HCT116 (cell line): ENCODE measurements around the gene IGLL1. TPM values are rescaled to one million over a fixed set of nuclear protein-coding genes. Genes with fewer than 3 reads are reported as not detected.

Experiments
- ATAC-seq: fragments of 200-7000 bp; cut with Tn5 transposase; 2 replicates; pipeline ENCODE4 v1.9.1; 2020; ENCODE audit warnings: mild to moderate bottlenecking, moderate library complexity
- BruUV-seq: library from RNA; stranded (reverse); fragments of 400-500 nt; replicated peaks from 2 replicates; lab custom pipeline; 2021; lab: Mats Ljungman, UMichigan
- CTCF ChIA-PET: fragments of 300-600 bp; sonication (Branson Sonifier 250); formaldehyde crosslinking; loops from one replicate; lab custom pipeline; 2021; ENCODE audit warnings: antibody characterized with exemption; lab: Charles Lee
- POLR2A ChIA-PET: fragments of 300-600, 350-600 bp; sonication (Branson Sonifier 250); formaldehyde crosslinking; loops from one replicate; lab custom pipeline; 2021; ENCODE audit warnings: antibody characterized with exemption; lab: Charles Lee
- RAD21 ChIA-PET, 2 experiments: fragments of 300-600 bp; sonication (Branson Sonifier 250); formaldehyde crosslinking; loops; one replicate each; lab custom pipeline; 2023; ENCODE audit warnings: low total read pairs in 2 of 2; ENCODE audit not compliant: uncharacterized antibody in 2 of 2, unreplicated experiment in 2 of 2, low non-redundant PET in 1 of 2; lab: Charles Lee
- DNase-seq: peaks from one replicate; pipeline ENCODE4 v3.0.0-alpha.2; 2010; ENCODE audit warnings: low read depth, low spot score
- H2AFZ ChIP-seq: fragments of 200-600 bp; shearing (Covaris generic), sonication (generic); 2 replicates; pipeline ENCODE4 v1.6.1; 2017; ENCODE audit warnings: low read depth, mixed run types, mixed read lengths, antibody characterized with exemption, low read length; ENCODE audit not compliant: poor library complexity, severe bottlenecking
- H3K27ac ChIP-seq: 2 replicates; pipeline ENCODE4 v1.5.1; 2012; ENCODE audit warnings: low read depth, low read length
- H3K27me3 ChIP-seq: fragments of 200-600 bp; sonication (generic); 2 replicates; pipeline ENCODE4 v1.6.1; 2016; ENCODE audit warnings: mixed run types, low read length, mixed read lengths; ENCODE audit not compliant: insufficient read depth
- H3K36me3 ChIP-seq, 2 experiments: fragments of 200-500 bp in 1 of 2; fragments of 200-600 bp in 1 of 2; sonication (Bioruptor generic) in 1 of 2; sonication (generic) in 1 of 2; 2 replicates each; pipeline versions ENCODE4 v1.5.1 to v1.6.1; 2014 to 2016; ENCODE audit warnings: low read length in 2 of 2, inconsistent platforms in 1 of 2, mixed read lengths in 1 of 2, mixed run types in 1 of 2; ENCODE audit not compliant: insufficient read depth in 2 of 2, control insufficient read depth in 1 of 2
- H3K4me1 ChIP-seq, 2 experiments: fragments of 200-600 bp in 1 of 2; sonication (generic) in 1 of 2; 2 replicates each; pipeline versions ENCODE4 v1.5.1 to v1.6.1; 2012 to 2017; ENCODE audit warnings: low read length in 2 of 2, inconsistent platforms in 1 of 2, mild to moderate bottlenecking in 1 of 2, mixed read lengths in 1 of 2, mixed run types in 1 of 2, moderate library complexity in 1 of 2; ENCODE audit not compliant: insufficient read depth in 2 of 2, control insufficient read depth in 1 of 2
- H3K4me2 ChIP-seq: fragments of 200-600 bp; sonication (generic); 2 replicates; pipeline ENCODE4 v1.6.1; 2017; ENCODE audit warnings: mixed run types, low read length, mixed read lengths
- H3K4me3 ChIP-seq, 2 experiments: fragments of 200-600 bp in 1 of 2; sonication (generic) in 1 of 2; replicated peaks in 1 of 2; 2 replicates each; pipeline ENCODE4 v1.5.1; 2011 to 2016; ENCODE audit warnings: low read length in 2 of 2, control low read depth in 1 of 2, low read depth in 1 of 2, mild to moderate bottlenecking in 1 of 2, mixed read lengths in 1 of 2, mixed run types in 1 of 2
- H3K79me2 ChIP-seq: fragments of 200-600 bp; sonication (generic); 2 replicates; pipeline ENCODE4 v1.6.1; 2017; ENCODE audit warnings: mild to moderate bottlenecking, mixed run types, low read length, moderate library complexity, mixed read lengths; ENCODE audit not compliant: insufficient read depth
- H3K9ac ChIP-seq: fragments of 200-600 bp; sonication (generic); 2 replicates; pipeline ENCODE4 v1.6.1; 2016; ENCODE audit warnings: low read length, mixed read lengths
- H3K9me2 ChIP-seq: fragments of 200-600 bp; sonication (generic), shearing (Covaris generic); 2 replicates; pipeline ENCODE4 v1.6.1; 2017; ENCODE audit warnings: mixed run types, mild to moderate bottlenecking, moderate library complexity; ENCODE audit not compliant: insufficient read depth
- H3K9me3 ChIP-seq, 2 experiments: fragments of 200-500 bp in 1 of 2; fragments of 200-600 bp in 1 of 2; sonication (Bioruptor generic) in 1 of 2; sonication (generic) in 1 of 2; 2 replicates each; pipeline ENCODE4 v1.6.1; 2014 to 2017; ENCODE audit warnings: low read length in 2 of 2, mixed read lengths in 2 of 2, inconsistent platforms in 1 of 2, low read depth in 1 of 2, mild to moderate bottlenecking in 1 of 2, mixed run types in 1 of 2, moderate library complexity in 1 of 2; ENCODE audit not compliant: control insufficient read depth in 1 of 2, insufficient read depth in 1 of 2
- H4K20me1 ChIP-seq: fragments of 200-600 bp; sonication (generic), shearing (Covaris generic); 2 replicates; pipeline ENCODE4 v1.6.1; 2017; ENCODE audit warnings: mixed run types, mild to moderate bottlenecking, moderate library complexity; ENCODE audit not compliant: insufficient read depth
- ATF3 ChIP-seq: IDR thresholded peaks from 2 replicates; pipeline ENCODE4 v1.6.1; 2012
- CBX3 ChIP-seq: IDR thresholded peaks from 2 replicates; pipeline ENCODE4 v1.6.1; 2012; ENCODE audit warnings: low read depth
- CEBPB ChIP-seq: IDR thresholded peaks from 2 replicates; pipeline ENCODE4 v1.6.1; 2012; ENCODE audit warnings: low read depth
- CTCF ChIP-seq, 3 experiments: fragments of 200-600 bp in 1 of 3; sonication (generic) in 1 of 3; IDR thresholded peaks in 2 of 3; conservative IDR thresholded peaks in 1 of 3; 2 replicates each; pipeline ENCODE4 v1.5.1; 2012 to 2017; ENCODE audit warnings: low read depth in 2 of 3, low read length in 2 of 3, antibody characterized with exemption in 1 of 3, borderline replicate concordance in 1 of 3, control low read depth in 1 of 3, mild to moderate bottlenecking in 1 of 3, mixed read lengths in 1 of 3, mixed run types in 1 of 3, moderate library complexity in 1 of 3; ENCODE audit not compliant: insufficient read depth in 1 of 3
- EGR1 ChIP-seq: IDR thresholded peaks from 2 replicates; pipeline ENCODE4 v1.6.1; 2012; ENCODE audit warnings: low read depth
- ELF1 ChIP-seq: IDR thresholded peaks from 2 replicates; pipeline ENCODE4 v1.6.1; 2012; ENCODE audit warnings: low read depth, borderline replicate concordance
- EZH2 ChIP-seq: fragments of 200-600 bp; sonication (generic); IDR thresholded peaks from 2 replicates; pipeline ENCODE4 v1.6.1; 2017; ENCODE audit warnings: antibody characterized with exemption, mixed run types
- EZH2phosphoT487 ChIP-seq: fragments of 200-600 bp; IDR thresholded peaks from 2 replicates; pipeline ENCODE4 v1.6.1; 2018; ENCODE audit warnings: antibody characterized with exemption, borderline replicate concordance
- FOSL1 ChIP-seq: IDR thresholded peaks from 2 replicates; pipeline ENCODE4 v1.6.1; 2012; ENCODE audit warnings: low read depth
- JUND ChIP-seq: IDR thresholded peaks from 2 replicates; pipeline ENCODE4 v1.6.1; 2012
- POLR2A ChIP-seq: IDR thresholded peaks from 2 replicates; pipeline ENCODE4 v1.7.0; 2011; ENCODE audit warnings: borderline replicate concordance; ENCODE audit not compliant: insufficient read depth, insufficient read length; ENCODE audit errors: extremely low read depth
- POLR2AphosphoS5 ChIP-seq: IDR thresholded peaks from 2 replicates; pipeline ENCODE4 v1.6.1; 2011; ENCODE audit warnings: mild to moderate bottlenecking, low read depth, low read length, moderate library complexity
- RAD21 ChIP-seq: IDR thresholded peaks from 2 replicates; pipeline ENCODE4 v1.6.1; 2012; ENCODE audit warnings: low read depth, mild to moderate bottlenecking
- REST ChIP-seq: IDR thresholded peaks from 2 replicates; pipeline ENCODE4 v1.6.1; 2012; ENCODE audit warnings: low read depth
- SP1 ChIP-seq: IDR thresholded peaks from 2 replicates; pipeline ENCODE4 v1.6.1; 2012; ENCODE audit warnings: low read depth
- TCF7L2 ChIP-seq: IDR thresholded peaks from 2 replicates; pipeline ENCODE4 v1.7.0; 2011; ENCODE audit warnings: borderline replicate concordance, inconsistent platforms; ENCODE audit not compliant: insufficient read depth, insufficient read length; ENCODE audit errors: extremely low read depth
- YY1 ChIP-seq: IDR thresholded peaks from 2 replicates; pipeline ENCODE4 v1.6.1; 2011; ENCODE audit warnings: low read length, low read depth, moderate library complexity, mild to moderate bottlenecking; ENCODE audit not compliant: insufficient replicate concordance; ENCODE audit errors: extremely low read depth
- ZBTB33 ChIP-seq: IDR thresholded peaks from 2 replicates; pipeline ENCODE4 v1.6.1; 2011; ENCODE audit warnings: mild to moderate bottlenecking, low read length, moderate library complexity; ENCODE audit not compliant: insufficient replicate concordance; ENCODE audit errors: extremely low read depth
- ZFX ChIP-seq: fragments of 450-650 bp; IDR thresholded peaks from 2 replicates; pipeline ENCODE4 v1.6.1; 2017
- ZNF274 ChIP-seq: fragments of 200-500 bp; sonication (Bioruptor generic); IDR thresholded peaks from 2 replicates; pipeline ENCODE4 v1.6.1; 2014; ENCODE audit warnings: mild to moderate bottlenecking, low read depth, low read length, inconsistent platforms
- intact Hi-C: fragments of 100-400 bp; cut with micrococcal nuclease; formaldehyde crosslinking; loops from 2 replicates; pipeline ENCODE4 v1.10.0; 2022
- total RNA-seq: library from RNA; stranded (reverse); gene quantifications from one replicate; pipeline ENCODE4 v1.2.1, GENCODE V29; 2021; ENCODE audit not compliant: unreplicated experiment

IGLL1 gene
- total RNA-seq, 1 experiment from 2014 or later: not detected

- DNase-seq (no peak), ATAC-seq (no peak)
- H3K9ac ChIP-seq: no peak overlapping the region
- CTCF ChIA-PET: interaction anchor here (1.0 kb wide), 1 partner anchor 12 kb away, joined by 4 read pairs; no protein-coding TSS in a partner anchor
- H2AFZ ChIP-seq: no peak overlapping the region
- no peak overlapping the region for H3K27ac ChIP-seq
- H3K27me3 ChIP-seq: no peaks in the 10 kb centered on the region
- TF ChIP-seq CBX3: no peak
- no peak for TF ChIP-seq ZBTB33
- TF ChIP-seq CEBPB: no peak
- no peak for TF ChIP-seq RAD21
- TF ChIP-seq ATF3: no peak
- no peak for TF ChIP-seq REST
- no peak for TF ChIP-seq ELF1
- no peak for TF ChIP-seq JUND
- TF ChIP-seq POLR2A: no peak
- TF ChIP-seq SP1: no peak
- no peak for TF ChIP-seq FOSL1
- no peak for TF ChIP-seq EZH2phosphoT487
- no peak for TF ChIP-seq YY1
- no peak for TF ChIP-seq TCF7L2
- TF ChIP-seq EZH2: no peak
- TF ChIP-seq ZFX: no peak
- no peak for TF ChIP-seq EGR1
- TF ChIP-seq ZNF274: no peak
- TF ChIP-seq CTCF (IDR thresholded peaks at IDR 0.05 in 2 of 3, conservative IDR thresholded peaks at IDR 0.05 in 1 of 3; ENCODE audit: borderline replicate concordance in 1 of 3, insufficient read depth in 1 of 3, low read depth in 2 of 3, low read length in 2 of 3): no peak
- no peak for TF ChIP-seq POLR2AphosphoS5
- no peaks in the 10 kb centered on the region for H3K9me2 ChIP-seq
- POLR2A ChIA-PET: no interaction called here
- H3K4me3 ChIP-seq: no peak overlapping the region
- no peaks in the 10 kb centered on the region for H3K36me3 ChIP-seq
- no peak overlapping the region for H3K4me2 ChIP-seq
- no peaks in the 10 kb centered on the region for H3K79me2 ChIP-seq
- H4K20me1 ChIP-seq: no peaks in the 10 kb centered on the region
- no TSS peak for BruUV-seq
- H3K4me1 ChIP-seq: no peaks in the 10 kb centered on the region
- RAD21 ChIA-PET: no interaction called here
- no peaks in the 10 kb centered on the region for H3K9me3 ChIP-seq
- intact Hi-C loops: no loop called here
Observed at GRCh38 chr22:23579280-23579679, 810 bp downstream of the IGLL1 start.
